ENCODE measurements around the gene C22orf42. TPM values are rescaled to one million over a fixed set of nuclear protein-coding genes. Genes with fewer than 3 reads are reported as not detected.
A peak's percentile ranks its signal among the peaks of the same experiment; 100 is the strongest.
"Not testable (repeated sequence)": the region's sequence is repeated elsewhere in the genome, so short reads cannot be mapped to it uniquely, and the experiment has no call there.

C22orf42 gene
- polyA plus RNA-seq, 1 donor (not counting 4 experiments of a cell fraction or from before 2014, with no cell fraction given) = not detected

GRCh38 chr22:32135958-32136357 lies 23.1 kb downstream of the C22orf42 start:
- H3K4me3 ChIP-seq (ENCODE audit: control insufficient read depth in 2 of 3, extremely low read depth in 1 of 3, insufficient read depth in 2 of 3, low read depth in 1 of 3, low read length in 3 of 3); H3K4me2 ChIP-seq (ENCODE audit: control insufficient read depth, extremely low read depth, insufficient read depth, low read depth, low read length); H3K36me3 ChIP-seq (ENCODE audit: control insufficient read depth in 2 of 2, extremely low read depth in 1 of 2, insufficient read depth in 2 of 2, low read length in 2 of 2); H3K9me3 ChIP-seq (ENCODE audit: control insufficient read depth, low read depth, low read length); H3K79me2 ChIP-seq (ENCODE audit: control insufficient read depth, insufficient read depth, low read length); H3K9ac ChIP-seq (ENCODE audit: control insufficient read depth, extremely low read depth, insufficient read depth, low read length); H3K27ac ChIP-seq (ENCODE audit: control insufficient read depth, insufficient read depth, low read length); dilution Hi-C loops (cut with MboI; ENCODE audit: extremely low pct_ligation_motif_present, low sequenced_read_pairs); H3K27me3 ChIP-seq (ENCODE audit: control insufficient read depth, extremely low read depth, insufficient read depth, low read length); H3K9me1 ChIP-seq (ENCODE audit: control insufficient read depth, extremely low read depth, insufficient read depth, low read length); H3K4me1 ChIP-seq (ENCODE audit: control insufficient read depth, extremely low read depth, insufficient read depth, low read length); H4K20me1 ChIP-seq (ENCODE audit: control insufficient read depth, extremely low read depth, insufficient read depth, low read length); H2AFZ ChIP-seq (ENCODE audit: control insufficient read depth, low read length): not testable (repeated sequence)
- FAIRE-seq (peak; percentile 76), DNase-seq (ENCODE audit: low read depth, low spot score) (peak; percentile 46)

- H3K9me1 ChIP-seq (ENCODE audit: control insufficient read depth, extremely low read depth, insufficient read depth, low read length); H2AFZ ChIP-seq (ENCODE audit: control insufficient read depth, low read length); H3K9me3 ChIP-seq (ENCODE audit: control insufficient read depth, low read depth, low read length); H3K27me3 ChIP-seq (ENCODE audit: control insufficient read depth, extremely low read depth, insufficient read depth, low read length); H3K79me2 ChIP-seq (ENCODE audit: control insufficient read depth, insufficient read depth, low read length); H3K4me3 ChIP-seq (ENCODE audit: control insufficient read depth in 2 of 3, extremely low read depth in 1 of 3, insufficient read depth in 2 of 3, low read depth in 1 of 3, low read length in 3 of 3); H3K9ac ChIP-seq (ENCODE audit: control insufficient read depth, extremely low read depth, insufficient read depth, low read length); dilution Hi-C loops (cut with MboI; ENCODE audit: extremely low pct_ligation_motif_present, low sequenced_read_pairs); H3K36me3 ChIP-seq (ENCODE audit: control insufficient read depth in 2 of 2, extremely low read depth in 1 of 2, insufficient read depth in 2 of 2, low read length in 2 of 2); DNase-seq (ENCODE audit: low read depth, low spot score); H3K4me2 ChIP-seq (ENCODE audit: control insufficient read depth, extremely low read depth, insufficient read depth, low read depth, low read length); H4K20me1 ChIP-seq (ENCODE audit: control insufficient read depth, extremely low read depth, insufficient read depth, low read length); H3K27ac ChIP-seq (ENCODE audit: control insufficient read depth, insufficient read depth, low read length); H3K4me1 ChIP-seq (ENCODE audit: control insufficient read depth, extremely low read depth, insufficient read depth, low read length); FAIRE-seq: not testable (repeated sequence)
Measured at GRCh38 chr22:32134796-32135195, 24.3 kb downstream of the C22orf42 start.

GRCh38 chr22:32132783-32133182 lies 26.3 kb downstream of the C22orf42 start:
- H3K4me3 ChIP-seq (ENCODE audit: control insufficient read depth in 2 of 3, extremely low read depth in 1 of 3, insufficient read depth in 2 of 3, low read depth in 1 of 3, low read length in 3 of 3) = no peak overlapping the region
- H3K4me1 ChIP-seq (ENCODE audit: control insufficient read depth, extremely low read depth, insufficient read depth, low read length) = no peaks in the 10 kb centered on the region
- H3K9me3 ChIP-seq (ENCODE audit: control insufficient read depth, low read depth, low read length) = no peaks in the 10 kb centered on the region
- dilution Hi-C loops (cut with MboI; ENCODE audit: extremely low pct_ligation_motif_present, low sequenced_read_pairs) = no loop called here
- H3K9ac ChIP-seq (ENCODE audit: control insufficient read depth, extremely low read depth, insufficient read depth, low read length) = no peak overlapping the region
- no peaks in the 10 kb centered on the region for H3K36me3 ChIP-seq (ENCODE audit: control insufficient read depth in 2 of 2, extremely low read depth in 1 of 2, insufficient read depth in 2 of 2, low read length in 2 of 2)
- H3K79me2 ChIP-seq (ENCODE audit: control insufficient read depth, insufficient read depth, low read length) = no peaks in the 10 kb centered on the region
- FAIRE-seq (no peak), DNase-seq (ENCODE audit: low read depth, low spot score) (no peak)
- TF ChIP-seq EZH2 (IDR thresholded peaks at IDR 0.05; ENCODE audit: low read length) (no peak), CTCF (optimal IDR thresholded peaks at IDR 0.05 in 1 of 3, IDR thresholded peaks at IDR 0.05 in 1 of 3, conservative IDR thresholded peaks at IDR 0.05 in 1 of 3; ENCODE audit: extremely low read depth in 1 of 3, insufficient read depth in 2 of 3, low read length in 3 of 3) (no peak)
- no peaks in the 10 kb centered on the region for H3K27me3 ChIP-seq (ENCODE audit: control insufficient read depth, extremely low read depth, insufficient read depth, low read length)
- no peak overlapping the region for H3K4me2 ChIP-seq (ENCODE audit: control insufficient read depth, extremely low read depth, insufficient read depth, low read depth, low read length)
- no peak overlapping the region for H3K27ac ChIP-seq (ENCODE audit: control insufficient read depth, insufficient read depth, low read length)
- no peaks in the 10 kb centered on the region for H3K9me1 ChIP-seq (ENCODE audit: control insufficient read depth, extremely low read depth, insufficient read depth, low read length)
- H4K20me1 ChIP-seq (ENCODE audit: control insufficient read depth, extremely low read depth, insufficient read depth, low read length) = no peaks in the 10 kb centered on the region
- H2AFZ ChIP-seq (ENCODE audit: control insufficient read depth, low read length) = no peak overlapping the region

Measured in keratinocyte (primary cell).